Measurements from ENCODE around the gene IMP4. TPM values are rescaled to one million over a fixed set of nuclear protein-coding genes. Genes with fewer than 3 reads are reported as not detected.

The IMP4 gene
- total RNA-seq, 2 donors from 2014 or later = 77.4 to 95.4 TPM

DNA sequence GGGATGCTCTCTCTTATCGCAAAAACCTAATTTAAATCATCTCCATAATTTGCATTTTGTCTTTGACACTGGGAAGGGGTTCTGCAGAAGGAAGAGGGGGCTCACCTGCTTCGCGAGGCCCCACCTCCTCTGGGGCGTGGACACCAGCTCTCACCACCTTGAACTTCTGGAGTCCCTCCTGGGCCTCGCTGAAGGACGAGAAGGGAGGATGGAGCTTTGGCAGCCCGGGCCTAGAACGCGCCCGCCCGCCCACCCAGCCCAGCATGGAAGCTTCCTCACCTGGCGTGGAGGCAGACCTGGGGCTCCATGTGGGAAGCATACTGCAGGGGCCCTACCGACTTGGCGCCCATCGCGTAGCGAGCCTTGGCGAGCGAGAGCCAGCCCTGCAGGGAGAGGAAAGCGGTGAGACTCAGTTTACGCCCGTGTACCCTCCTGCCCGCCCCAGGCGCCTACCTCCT lies 1.1 kb upstream of the IMP4 start:
- no peaks in the 10 kb centered on the region for H3K9me3 Mint-ChIP-seq
- H3K27me3 Mint-ChIP-seq (ENCODE audit: low read depth) = no peaks in the 10 kb centered on the region
- peak overlapping the region; percentile 96 to 100 for H3K4me3 Mint-ChIP-seq
- ATAC-seq (replicated peaks in 1 of 2) = no peak
- H3K36me3 Mint-ChIP-seq (ENCODE audit: insufficient read depth in 2 of 2) = peaks cover 8 to 12% of the 10 kb centered on the region in 2 donors
- peak overlapping the region; percentile 92 for H3K27ac Mint-ChIP-seq
- peaks cover 25% of the 10 kb centered on the region for H3K4me1 Mint-ChIP-seq (ENCODE audit: low read depth)
- DNase-seq = peak; percentile 22 to 25

- ATAC-seq (replicated peaks in 1 of 2) (peak; percentile 82 to 84), DNase-seq (peak; percentile 88 to 93)
- Mint-ChIP-seq H3K27ac (peak overlapping the region; percentile 92), H3K4me3 (peak overlapping the region; percentile 96 to 100), H3K27me3 (ENCODE audit: low read depth) (no peaks in the 10 kb centered on the region), H3K9me3 (no peaks in the 10 kb centered on the region), H3K4me1 (ENCODE audit: low read depth) (peaks cover 23% of the 10 kb centered on the region), H3K36me3 (ENCODE audit: insufficient read depth in 2 of 2) (peaks cover 9 to 13% of the 10 kb centered on the region in 2 donors)
Measured at GRCh38 chr2:130342020-130342532, 621 bp upstream of the IMP4 start.

DNA sequence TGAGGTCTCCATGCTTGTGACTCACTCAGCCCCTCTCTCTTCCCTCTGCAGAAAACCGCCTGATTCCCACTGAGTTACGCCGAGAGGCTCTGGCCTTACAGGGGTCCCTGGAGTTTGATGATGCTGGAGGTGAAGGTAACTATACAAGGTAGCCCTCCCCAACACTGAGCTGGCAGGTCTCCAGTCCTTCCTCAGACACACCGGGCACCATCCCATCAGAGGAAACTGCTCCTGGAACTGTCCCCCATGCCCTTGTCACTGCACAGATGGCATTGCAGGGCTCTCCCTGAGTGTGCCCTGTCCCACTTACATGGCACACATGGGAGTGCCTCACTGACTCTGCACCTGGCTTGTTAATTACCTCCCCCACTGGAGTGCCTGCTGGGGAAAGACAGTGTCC lies 1.9 kb downstream of the IMP4 start:
- peaks cover 36% of the 10 kb centered on the region for H3K4me1 Mint-ChIP-seq (ENCODE audit: low read depth)
- no peaks in the 10 kb centered on the region for H3K9me3 Mint-ChIP-seq
- ATAC-seq (replicated peaks in 1 of 2) = no peak
- peak overlapping the region; percentile 13 for H3K27ac Mint-ChIP-seq
- peak overlapping the region; percentile 9 to 56 for H3K4me3 Mint-ChIP-seq
- DNase-seq = no peak
- H3K36me3 Mint-ChIP-seq (ENCODE audit: insufficient read depth in 2 of 2) = peaks cover 11 to 18% of the 10 kb centered on the region in 2 donors
- H3K27me3 Mint-ChIP-seq (ENCODE audit: low read depth) = no peaks in the 10 kb centered on the region

GRCh38 chr2:130345091-130345490 lies 2.4 kb downstream of the IMP4 start:
- no peak for DNase-seq
- no peaks in the 10 kb centered on the region for H3K9me3 Mint-ChIP-seq
- peaks cover 36% of the 10 kb centered on the region for H3K4me1 Mint-ChIP-seq (ENCODE audit: low read depth)

DNA sequence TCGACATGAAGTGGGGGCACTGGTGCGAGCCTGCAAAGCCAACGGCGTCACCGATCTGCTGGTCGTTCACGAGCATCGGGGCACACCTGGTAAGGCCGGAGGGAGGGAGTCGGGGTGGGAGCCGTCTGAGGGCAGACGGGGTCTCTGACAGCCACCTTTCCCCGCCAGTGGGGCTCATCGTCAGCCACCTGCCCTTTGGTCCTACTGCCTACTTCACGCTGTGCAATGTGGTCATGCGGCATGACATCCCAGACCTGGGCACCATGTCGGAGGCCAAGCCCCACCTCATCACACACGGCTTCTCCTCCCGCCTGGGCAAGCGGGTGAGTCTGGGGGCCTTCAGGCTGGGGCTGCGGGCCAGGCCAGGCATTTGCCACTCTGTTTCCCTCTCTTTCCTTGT lies 2.9 kb downstream of the IMP4 start:
- ATAC-seq (replicated peaks in 1 of 2) (no peak), DNase-seq (no peak)
- Mint-ChIP-seq H3K36me3 (ENCODE audit: insufficient read depth in 2 of 2) (peaks cover 11 to 18% of the 10 kb centered on the region in 2 donors), H3K9me3 (no peaks in the 10 kb centered on the region), H3K4me1 (ENCODE audit: low read depth) (peaks cover 36% of the 10 kb centered on the region), H3K27ac (no peak overlapping the region), H3K4me3 (no peak overlapping the region), H3K27me3 (ENCODE audit: low read depth) (no peaks in the 10 kb centered on the region)

More at GRCh38 chr2:130345091-130345490, 2.4 kb downstream of the IMP4 start:
- H3K4me3 Mint-ChIP-seq = peak overlapping the region in 1 of 2 donors; percentile 9
- peak overlapping the region; percentile 13 for H3K27ac Mint-ChIP-seq
- no peaks in the 10 kb centered on the region for H3K27me3 Mint-ChIP-seq (ENCODE audit: low read depth)
- H3K36me3 Mint-ChIP-seq (ENCODE audit: insufficient read depth in 2 of 2) = peaks cover 11 to 18% of the 10 kb centered on the region in 2 donors
- ATAC-seq (replicated peaks in 1 of 2) = no peak

DNA sequence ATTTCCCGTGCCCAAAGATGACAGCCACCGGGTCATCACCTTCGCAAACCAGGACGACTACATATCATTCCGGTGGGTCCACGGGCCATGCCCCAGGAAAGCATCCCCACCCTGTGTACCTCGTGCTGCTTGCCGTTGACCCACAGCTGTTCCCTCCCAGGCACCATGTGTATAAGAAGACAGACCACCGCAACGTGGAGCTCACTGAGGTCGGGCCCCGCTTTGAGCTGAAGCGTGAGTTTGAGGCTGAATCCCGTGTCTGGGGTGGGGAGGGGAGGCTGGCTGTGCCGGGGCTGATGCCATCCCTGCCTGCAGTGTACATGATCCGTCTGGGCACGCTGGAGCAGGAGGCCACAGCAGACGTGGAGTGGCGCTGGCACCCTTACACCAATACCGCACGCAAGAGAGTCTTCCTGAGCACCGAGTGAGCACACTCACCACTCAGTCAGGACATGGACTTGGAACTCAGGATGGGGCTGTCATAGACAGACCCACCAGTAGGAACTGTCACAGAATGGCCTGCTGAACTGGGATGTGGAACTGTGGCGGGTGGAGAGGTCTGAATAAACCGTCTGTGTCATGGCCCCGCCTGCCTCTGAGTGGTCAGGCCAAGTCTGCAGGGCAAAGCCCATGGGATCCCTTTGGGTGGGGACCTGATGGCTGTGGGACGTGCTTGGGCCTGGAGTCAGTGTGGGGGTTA lies 3.5 kb downstream of the IMP4 start:
- DNase-seq (no peak), ATAC-seq (replicated peaks in 1 of 2) (no peak)
- Mint-ChIP-seq H3K4me3 (no peak overlapping the region), H3K27ac (no peak overlapping the region), H3K27me3 (ENCODE audit: low read depth) (no peaks in the 10 kb centered on the region), H3K4me1 (ENCODE audit: low read depth) (peaks cover 32% of the 10 kb centered on the region), H3K36me3 (ENCODE audit: insufficient read depth in 2 of 2) (peaks cover 11 to 18% of the 10 kb centered on the region in 2 donors), H3K9me3 (no peaks in the 10 kb centered on the region)

GRCh38 chr2:130346741-130347066 lies 4.0 kb downstream of the IMP4 start:
- no peak overlapping the region for H3K4me3 Mint-ChIP-seq
- H3K27me3 Mint-ChIP-seq (ENCODE audit: low read depth) = no peaks in the 10 kb centered on the region
- no peak for ATAC-seq (replicated peaks in 1 of 2)
- no peaks in the 10 kb centered on the region for H3K9me3 Mint-ChIP-seq
- H3K36me3 Mint-ChIP-seq (ENCODE audit: insufficient read depth in 2 of 2) = peaks cover 11 to 18% of the 10 kb centered on the region in 2 donors
- peaks cover 34% of the 10 kb centered on the region for H3K4me1 Mint-ChIP-seq (ENCODE audit: low read depth)
- DNase-seq = no peak
- no peak overlapping the region for H3K27ac Mint-ChIP-seq

DNA sequence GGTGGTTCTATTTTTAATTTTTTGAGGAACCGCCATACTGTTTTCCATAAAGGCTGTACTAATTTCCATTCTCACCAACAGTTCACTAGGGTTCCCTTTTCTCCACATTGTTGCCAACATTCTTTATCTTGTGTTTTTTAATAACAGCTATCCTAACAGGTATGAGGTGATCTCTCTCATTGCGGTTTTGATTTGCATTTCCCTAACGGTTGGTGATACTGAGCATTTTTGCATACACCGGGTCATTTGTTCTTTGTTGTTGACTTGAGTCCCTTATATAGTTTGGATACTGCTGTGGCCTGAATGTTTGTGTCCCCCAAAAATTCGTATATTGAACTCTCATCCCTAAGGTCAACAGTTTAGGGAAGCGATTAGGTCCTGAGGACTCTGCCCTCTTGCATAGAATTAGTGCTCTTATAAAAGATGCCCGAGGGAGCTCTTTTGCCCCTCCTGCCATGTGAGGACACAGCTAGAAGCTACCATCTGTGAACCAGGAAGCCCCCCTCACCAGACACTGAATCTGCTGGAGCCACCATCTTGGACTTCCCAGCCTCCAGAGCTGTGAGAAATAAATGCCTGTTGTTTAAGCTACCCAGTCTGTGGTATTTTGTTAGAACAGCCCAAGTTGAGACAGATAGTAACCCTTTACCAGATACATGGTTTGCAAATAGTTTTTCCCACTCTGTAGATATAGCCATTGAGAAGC lies 4.7 kb downstream of the IMP4 start:
- DNase-seq (no peak), ATAC-seq (replicated peaks in 1 of 2) (no peak)
- Mint-ChIP-seq H3K9me3 (no peaks in the 10 kb centered on the region), H3K27ac (no peak overlapping the region), H3K4me1 (ENCODE audit: low read depth) (peaks cover 30% of the 10 kb centered on the region), H3K27me3 (ENCODE audit: low read depth) (no peaks in the 10 kb centered on the region), H3K4me3 (no peak overlapping the region), H3K36me3 (ENCODE audit: insufficient read depth in 2 of 2) (peaks cover 11 to 18% of the 10 kb centered on the region in 2 donors)

- peak overlapping the region; percentile 34 for H3K27ac Mint-ChIP-seq
- peaks cover 9 to 18% of the 10 kb centered on the region in 2 donors for H3K36me3 Mint-ChIP-seq (ENCODE audit: insufficient read depth in 2 of 2)
- H3K9me3 Mint-ChIP-seq = no peaks in the 10 kb centered on the region
- peaks cover 30% of the 10 kb centered on the region for H3K4me1 Mint-ChIP-seq (ENCODE audit: low read depth)
- DNase-seq (no peak), ATAC-seq (replicated peaks in 1 of 2) (no peak)
- H3K27me3 Mint-ChIP-seq (ENCODE audit: low read depth) = no peaks in the 10 kb centered on the region
- H3K4me3 Mint-ChIP-seq = no peak overlapping the region
Measured at GRCh38 chr2:130349174-130349573, 6.5 kb downstream of the IMP4 start.

GRCh38 chr2:130351711-130352110 lies 9.0 kb downstream of the IMP4 start:
- ATAC-seq (replicated peaks in 1 of 2) (no peak), DNase-seq (no peak)
- Mint-ChIP-seq H3K36me3 (ENCODE audit: insufficient read depth in 2 of 2) (peaks cover 3 to 5% of the 10 kb centered on the region in 2 donors), H3K4me1 (ENCODE audit: low read depth) (peaks cover 28% of the 10 kb centered on the region), H3K27ac (no peak overlapping the region), H3K27me3 (ENCODE audit: low read depth) (no peaks in the 10 kb centered on the region), H3K9me3 (no peaks in the 10 kb centered on the region), H3K4me3 (no peak overlapping the region)

DNA sequence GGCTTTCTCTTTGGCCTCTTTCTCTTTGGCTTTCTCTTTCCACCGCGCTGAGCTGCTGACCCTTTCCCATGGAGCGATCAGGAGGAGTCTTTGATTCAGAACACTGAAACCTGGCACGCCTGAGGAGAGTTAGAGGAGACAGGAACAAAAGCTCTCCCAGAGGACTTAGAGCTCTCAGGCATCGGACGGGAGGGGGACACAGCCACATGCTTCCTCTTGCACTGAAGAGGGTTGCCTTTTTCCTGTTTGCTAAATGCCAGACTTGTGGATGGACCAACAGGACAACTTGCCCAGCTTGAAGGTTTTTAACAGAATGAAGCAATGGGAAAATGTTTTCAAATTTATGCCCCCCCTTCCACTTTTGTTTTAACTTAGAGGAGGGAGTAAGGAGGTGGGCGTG lies 9.5 kb downstream of the IMP4 start:
- peaks cover 25% of the 10 kb centered on the region for H3K4me1 Mint-ChIP-seq (ENCODE audit: low read depth)

GRCh38 chr2:130353291-130354138 lies 10.8 kb downstream of the IMP4 start:
- Mint-ChIP-seq H3K4me1 (ENCODE audit: low read depth) (peaks cover 17% of the 10 kb centered on the region), H3K4me3 (no peak overlapping the region), H3K9me3 (no peaks in the 10 kb centered on the region), H3K36me3 (ENCODE audit: insufficient read depth in 2 of 2) (no peaks in the 10 kb centered on the region), H3K27ac (no peak overlapping the region), H3K27me3 (ENCODE audit: low read depth) (no peaks in the 10 kb centered on the region)
- ATAC-seq (replicated peaks in 1 of 2) (no peak), DNase-seq (no peak)

More for the DNA sequence above, 9.5 kb downstream of the IMP4 start:
- Mint-ChIP-seq H3K9me3 (no peaks in the 10 kb centered on the region), H3K36me3 (ENCODE audit: insufficient read depth in 2 of 2) (peaks cover 2 to 5% of the 10 kb centered on the region in 2 donors), H3K27ac (no peak overlapping the region), H3K27me3 (ENCODE audit: low read depth) (no peaks in the 10 kb centered on the region), H3K4me3 (no peak overlapping the region)
- no peak for DNase-seq
- ATAC-seq (replicated peaks in 1 of 2) = no peak

DNA sequence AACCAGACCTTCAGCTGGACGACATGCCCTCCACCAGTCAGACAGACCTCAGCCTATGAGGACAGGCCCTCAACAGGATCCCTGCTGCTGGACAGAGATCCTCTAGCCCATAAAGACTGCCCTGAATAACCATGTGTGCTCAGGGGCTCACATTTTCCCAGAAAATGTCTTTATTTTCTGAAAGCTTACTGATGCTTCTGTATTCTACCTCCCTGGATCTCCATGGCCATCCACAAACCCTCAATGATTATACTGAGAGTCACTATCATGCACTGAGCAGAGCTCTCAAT lies 11.4 kb downstream of the IMP4 start:
- H3K36me3 Mint-ChIP-seq (ENCODE audit: insufficient read depth in 2 of 2) = no peaks in the 10 kb centered on the region
- DNase-seq (no peak), ATAC-seq (replicated peaks in 1 of 2) (no peak)
- no peak overlapping the region for H3K4me3 Mint-ChIP-seq
- no peaks in the 10 kb centered on the region for H3K9me3 Mint-ChIP-seq
- peaks cover 14% of the 10 kb centered on the region for H3K4me1 Mint-ChIP-seq (ENCODE audit: low read depth)
- H3K27ac Mint-ChIP-seq = no peak overlapping the region
- no peaks in the 10 kb centered on the region for H3K27me3 Mint-ChIP-seq (ENCODE audit: low read depth)

Measured in activated T-cell treated with anti-CD3 and anti-CD28 coated beads, Interleukin-2, amount 50 U/mL, for 72 hours (primary cell).